ENCODE data around the gene OCEL1.

The OCEL1 gene

DNA sequence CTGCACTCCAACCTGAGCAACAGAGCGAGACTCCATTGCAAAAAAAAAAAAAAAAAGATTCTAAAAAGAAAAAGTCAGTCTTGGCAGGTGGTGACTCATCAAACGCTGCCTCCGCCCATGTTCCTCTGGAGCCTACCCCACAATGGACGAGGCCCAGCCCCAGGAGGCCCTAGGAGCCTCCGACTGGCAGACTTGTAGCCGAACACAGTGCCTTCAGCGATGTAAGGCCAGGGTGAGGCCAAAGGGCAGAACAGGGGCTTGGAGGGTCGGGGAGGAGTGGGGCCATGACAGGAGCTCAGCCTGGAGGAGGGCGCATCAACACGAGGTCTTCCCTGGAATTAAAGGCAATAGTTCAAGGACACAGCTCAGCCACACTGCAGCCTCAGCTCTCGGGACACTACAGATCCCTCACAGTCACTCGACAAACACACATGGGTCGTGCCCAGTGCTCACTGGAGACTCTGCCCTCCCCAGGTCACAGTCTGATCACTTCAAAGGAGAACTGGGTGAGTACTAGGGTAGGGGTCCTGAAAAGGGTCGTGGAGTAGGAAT lies 5.7 kb upstream of the OCEL1 start:
- no peak for TF ChIP-seq GATA2 (IDR thresholded peaks at IDR 0.05; ENCODE audit: low read depth, low read length)
- no peak for TF ChIP-seq GATA3 (IDR thresholded peaks at IDR 0.05; ENCODE audit: low read depth, low read length)

DNA sequence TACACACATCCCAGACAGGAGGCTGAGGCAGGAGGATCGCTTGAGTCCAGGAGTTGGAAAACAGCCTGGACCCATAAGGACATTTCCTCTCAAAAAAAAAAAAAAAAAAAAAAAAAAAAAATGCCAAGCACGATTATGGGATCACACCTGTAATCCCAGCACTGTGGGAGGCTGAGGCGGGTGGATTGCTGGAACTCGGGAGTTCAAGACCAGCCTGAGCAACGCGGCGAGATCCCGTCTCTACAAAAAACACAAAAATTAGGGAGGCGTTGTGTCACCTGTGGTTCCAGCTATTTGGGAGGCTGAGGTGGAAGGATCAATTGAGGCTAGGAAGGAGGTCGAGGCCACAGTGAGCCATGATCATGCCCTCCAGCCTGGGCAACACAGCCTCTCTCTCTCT lies 973 bp upstream of the OCEL1 start:
- TF ChIP-seq GATA2 (IDR thresholded peaks at IDR 0.05; ENCODE audit: low read depth, low read length): no peak
- TF ChIP-seq GATA3 (IDR thresholded peaks at IDR 0.05; ENCODE audit: low read depth, low read length): no peak

DNA sequence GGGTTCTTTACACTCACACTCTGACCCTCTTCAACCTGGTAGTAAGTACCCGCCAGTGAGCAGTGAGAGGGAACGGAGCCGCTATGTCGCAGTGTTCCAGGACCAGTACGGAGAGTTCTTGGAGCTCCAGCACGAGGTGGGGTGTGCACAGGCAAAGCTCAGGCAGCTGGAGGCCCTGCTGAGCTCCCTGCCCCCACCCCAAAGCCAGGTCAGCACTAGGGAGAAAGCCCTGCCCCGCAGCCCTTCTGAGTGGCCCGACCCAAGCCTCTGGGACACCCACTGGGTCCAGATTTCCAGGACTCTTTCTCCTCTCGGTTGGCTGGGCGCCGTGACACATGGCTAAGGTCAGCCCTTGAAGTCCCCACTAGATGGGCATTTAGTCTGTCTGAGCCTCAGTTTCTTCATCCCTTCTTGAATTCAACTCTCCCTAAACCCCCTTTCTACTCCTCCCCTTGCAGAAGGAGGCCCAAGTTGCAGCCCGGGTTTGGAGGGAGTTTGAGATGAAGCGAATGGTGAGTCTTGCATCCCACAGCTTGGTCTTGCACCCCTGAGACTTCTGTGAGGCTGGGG lies 1.9 kb downstream of the OCEL1 start:
- TF ChIP-seq GATA2 (IDR thresholded peaks at IDR 0.05; ENCODE audit: low read depth, low read length) (no peak), GATA3 (IDR thresholded peaks at IDR 0.05; ENCODE audit: low read depth, low read length) (no peak)

DNA sequence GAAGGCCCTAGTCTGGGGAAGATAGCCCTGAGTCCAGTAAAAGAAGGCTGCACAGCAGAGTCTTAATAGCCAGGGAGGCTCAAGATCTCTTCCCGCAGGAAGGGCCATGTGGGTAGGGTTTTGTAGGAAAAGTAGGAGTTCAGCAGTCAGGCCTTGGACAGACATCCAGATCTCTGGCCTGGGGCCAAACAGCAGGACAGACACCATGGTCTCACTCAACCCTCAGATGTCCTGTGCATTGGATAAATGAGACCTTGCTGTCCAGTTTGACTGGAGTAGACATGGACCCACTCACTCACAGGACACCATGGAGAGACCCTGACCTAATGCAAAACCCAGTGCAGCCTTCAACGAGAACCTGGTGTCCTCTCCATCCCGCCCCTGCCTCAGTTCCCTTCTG lies 3.9 kb downstream of the OCEL1 start:
- no peak for TF ChIP-seq GATA2 (IDR thresholded peaks at IDR 0.05; ENCODE audit: low read depth, low read length)
- no peak for TF ChIP-seq GATA3 (IDR thresholded peaks at IDR 0.05; ENCODE audit: low read depth, low read length)

DNA sequence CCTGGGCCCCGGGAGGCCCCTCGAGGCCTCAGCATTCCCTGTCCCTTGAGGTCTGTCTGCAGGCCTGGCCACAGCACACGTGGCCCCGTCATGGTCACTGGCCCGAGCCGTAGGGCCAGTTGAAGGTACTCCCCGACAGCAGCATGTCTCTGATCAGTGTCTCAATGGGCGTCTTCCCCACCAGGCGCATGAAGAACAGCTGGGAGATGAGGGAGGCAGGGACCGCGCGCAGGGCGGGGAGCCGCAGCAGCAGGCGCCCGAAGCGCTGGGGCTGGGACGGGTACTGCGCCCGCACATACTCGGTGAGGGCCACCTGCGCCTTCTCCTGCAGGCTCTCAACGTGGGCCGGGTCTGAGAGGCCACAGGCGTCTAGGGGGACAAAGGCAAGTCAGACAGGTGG lies 6.2 kb downstream of the OCEL1 start:
- TF ChIP-seq GATA3 (IDR thresholded peaks at IDR 0.05; ENCODE audit: low read depth, low read length) (no peak), GATA2 (IDR thresholded peaks at IDR 0.05; ENCODE audit: low read depth, low read length) (no peak)

- TF ChIP-seq GATA2 (IDR thresholded peaks at IDR 0.05; ENCODE audit: low read depth, low read length): no peak
- no peak for TF ChIP-seq GATA3 (IDR thresholded peaks at IDR 0.05; ENCODE audit: low read depth, low read length)
Measured at GRCh38 chr19:17234911-17235299, 8.9 kb downstream of the OCEL1 start.

DNA sequence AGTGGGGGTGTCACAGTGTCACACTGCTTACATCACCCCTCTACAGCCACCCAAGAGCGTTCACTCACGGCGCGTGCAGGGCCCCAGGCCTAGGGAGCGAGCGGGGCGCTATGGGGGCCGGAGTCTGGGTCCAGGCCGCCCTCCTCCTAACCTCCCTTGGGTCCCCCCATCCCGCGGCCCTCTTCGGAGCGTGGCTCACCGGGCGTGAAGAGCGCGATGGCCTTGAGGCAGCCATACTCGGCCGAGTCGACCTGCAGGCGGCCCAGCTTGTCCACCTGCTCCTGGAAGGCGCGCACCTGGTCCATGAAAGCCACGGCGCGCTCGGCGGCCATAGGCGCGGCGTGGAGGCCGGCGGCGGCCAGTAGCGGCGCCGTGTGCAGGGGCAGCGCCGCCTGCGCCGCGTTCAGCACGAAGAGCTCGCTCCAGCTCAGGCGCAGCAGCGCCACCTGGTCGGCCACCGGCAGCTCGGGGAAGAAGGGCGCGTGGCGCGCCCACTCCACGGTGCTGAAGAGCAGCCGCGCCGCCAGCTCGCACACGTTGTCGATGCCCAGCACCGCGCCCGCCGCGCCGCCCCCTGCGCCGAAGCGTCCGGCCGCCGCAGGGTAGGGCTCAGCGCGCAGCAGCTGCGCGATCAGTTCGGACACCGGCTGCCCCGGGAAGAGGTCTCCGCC lies 9.4 kb downstream of the OCEL1 start:
- no peak for TF ChIP-seq GATA2 (IDR thresholded peaks at IDR 0.05; ENCODE audit: low read depth, low read length)

- TF ChIP-seq GATA3 (IDR thresholded peaks at IDR 0.05; ENCODE audit: low read depth, low read length): no peak
- no peak for TF ChIP-seq GATA2 (IDR thresholded peaks at IDR 0.05; ENCODE audit: low read depth, low read length)
Measured at GRCh38 chr19:17235971-17236777, 10.1 kb downstream of the OCEL1 start.

- no peak for TF ChIP-seq GATA3 (IDR thresholded peaks at IDR 0.05; ENCODE audit: low read depth, low read length)
- TF ChIP-seq GATA2 (IDR thresholded peaks at IDR 0.05; ENCODE audit: low read depth, low read length): no peak
Measured at GRCh38 chr19:17236811-17237543, 11.0 kb downstream of the OCEL1 start.

GRCh38 chr19:17237747-17238706 lies 12.0 kb downstream of the OCEL1 start:
- TF ChIP-seq GATA2 (IDR thresholded peaks at IDR 0.05; ENCODE audit: low read depth, low read length) (no peak), GATA3 (IDR thresholded peaks at IDR 0.05; ENCODE audit: low read depth, low read length) (no peak)

GRCh38 chr19:17240062-17240752 lies 14.2 kb downstream of the OCEL1 start:
- TF ChIP-seq GATA3 (IDR thresholded peaks at IDR 0.05; ENCODE audit: low read depth, low read length) (no peak), GATA2 (IDR thresholded peaks at IDR 0.05; ENCODE audit: low read depth, low read length) (no peak)

- no peak for TF ChIP-seq GATA3 (IDR thresholded peaks at IDR 0.05; ENCODE audit: low read depth, low read length)
- no peak for TF ChIP-seq GATA2 (IDR thresholded peaks at IDR 0.05; ENCODE audit: low read depth, low read length)
Measured at GRCh38 chr19:17240826-17241399, 14.9 kb downstream of the OCEL1 start.
